Right atrium auricular region (tissue), 2 donors: ENCODE data around the gene MCF2L. TPM values are rescaled to one million over a fixed set of nuclear protein-coding genes. Genes with fewer than 3 reads are reported as not detected.

ENCODE experiments used
- DNase-seq: peaks from one replicate; pipeline ENCODE4 v3.0.0-alpha.2; 2019; ENCODE audit warnings: low spot score
- H3K27ac ChIP-seq, 2 donors: fragments of 200-600 bp; sonication (generic); 1 replicate in 1 of 2; 2 replicates in 1 of 2; pipeline ENCODE4 v1.5.1; 2016 to 2019
- H3K27me3 ChIP-seq, 2 donors: fragments of 200-600 bp; sonication (generic); one replicate each; pipeline versions ENCODE4 v1.5.1 to v1.6.0; 2017 to 2019
- H3K36me3 ChIP-seq: fragments of 200-600 bp; sonication (generic); one replicate; pipeline ENCODE4 v1.5.1; 2016
- H3K4me1 ChIP-seq, 2 donors: fragments of 200-600 bp; sonication (generic); one replicate each; pipeline versions ENCODE4 v1.5.1 to v1.6.0; 2017 to 2019
- H3K4me3 ChIP-seq, 2 donors: fragments of 200-600 bp; sonication (generic); 1 replicate in 1 of 2; 2 replicates in 1 of 2; pipeline ENCODE4 v1.5.1; 2017 to 2019; ENCODE audit warnings: mild to moderate bottlenecking in 1 of 2, moderate library complexity in 1 of 2
- H3K9me3 ChIP-seq, 2 donors: fragments of 200-600 bp; sonication (generic); one replicate each; pipeline ENCODE4 v1.5.1; 2019
- CTCF ChIP-seq, 2 donors: fragments of 200-600 bp; sonication (generic); IDR thresholded peaks; one replicate each; pipeline ENCODE4 v1.5.1; 2019; ENCODE audit warnings: antibody characterized with exemption in 2 of 2
- total RNA-seq, 2 donors: library from RNA; depleted of rRNA; stranded (reverse); fragments of >200 nt; gene quantifications; one replicate each; pipeline ENCODE4 v1.1.0, GENCODE V29; 2016

Gene MCF2L
- total RNA-seq, 2 donors from 2014 or later: 17.1 to 21.6 TPM

- H3K9me3 ChIP-seq: no peaks in the 10 kb centered on the region
- H3K36me3 ChIP-seq: peaks cover 3% of the 10 kb centered on the region
- no peak overlapping the region for H3K4me3 ChIP-seq
- no peaks in the 10 kb centered on the region for H3K27me3 ChIP-seq
- peaks cover 0 to 7% of the 10 kb centered on the region in 2 donors for H3K4me1 ChIP-seq
- DNase-seq: no peak
- no peak overlapping the region for H3K27ac ChIP-seq
- no peak for TF ChIP-seq CTCF (IDR thresholded peaks at IDR 0.05)
Measured at GRCh38 chr13:113080901-113081521, 112.0 kb downstream of the MCF2L start.

GRCh38 chr13:113082198-113083021 lies 113.4 kb downstream of the MCF2L start:
- Histone ChIP-seq H3K4me1 (peaks cover 0 to 7% of the 10 kb centered on the region in 2 donors), H3K27me3 (no peaks in the 10 kb centered on the region), H3K27ac (no peak overlapping the region), H3K4me3 (no peak overlapping the region), H3K9me3 (no peaks in the 10 kb centered on the region), H3K36me3 (peaks cover 2% of the 10 kb centered on the region)
- no peak for DNase-seq
- TF ChIP-seq CTCF (IDR thresholded peaks at IDR 0.05): no peak

- no peak for TF ChIP-seq CTCF (IDR thresholded peaks at IDR 0.05)
- Histone ChIP-seq H3K27ac (no peak overlapping the region), H3K27me3 (no peaks in the 10 kb centered on the region), H3K4me3 (no peak overlapping the region), H3K36me3 (peaks cover 8% of the 10 kb centered on the region), H3K9me3 (no peaks in the 10 kb centered on the region), H3K4me1 (peaks cover 0 to 7% of the 10 kb centered on the region in 2 donors)
- DNase-seq: no peak
Measured at GRCh38 chr13:113083022-113083373, 114.0 kb downstream of the MCF2L start.

- H3K27ac ChIP-seq: peak overlapping the region in 1 of 2 donors; percentile 19
- no peaks in the 10 kb centered on the region for H3K27me3 ChIP-seq
- H3K4me3 ChIP-seq: no peak overlapping the region
- H3K9me3 ChIP-seq: no peaks in the 10 kb centered on the region
- H3K4me1 ChIP-seq: peaks cover 0 to 7% of the 10 kb centered on the region in 2 donors
- H3K36me3 ChIP-seq: peaks cover 13% of the 10 kb centered on the region
- no peak for TF ChIP-seq CTCF (IDR thresholded peaks at IDR 0.05)
- DNase-seq: peak; percentile 74
Measured at GRCh38 chr13:113083402-113084061, 114.5 kb downstream of the MCF2L start.

- H3K27ac ChIP-seq: no peak overlapping the region
- no peak for TF ChIP-seq CTCF (IDR thresholded peaks at IDR 0.05)
- H3K36me3 ChIP-seq: peaks cover 14% of the 10 kb centered on the region
- peaks cover 0 to 7% of the 10 kb centered on the region in 2 donors for H3K4me1 ChIP-seq
- H3K9me3 ChIP-seq: no peaks in the 10 kb centered on the region
- DNase-seq: no peak
- no peaks in the 10 kb centered on the region for H3K27me3 ChIP-seq
- H3K4me3 ChIP-seq: no peak overlapping the region
Measured at GRCh38 chr13:113084094-113084942, 115.3 kb downstream of the MCF2L start.
